ENCODE data around the gene PDXK. TPM values are rescaled to one million over a fixed set of nuclear protein-coding genes. Genes with fewer than 3 reads are reported as not detected.

PDXK gene
- polyA plus RNA-seq, 1 donor from 2014 or later = 22.8 TPM

DNA sequence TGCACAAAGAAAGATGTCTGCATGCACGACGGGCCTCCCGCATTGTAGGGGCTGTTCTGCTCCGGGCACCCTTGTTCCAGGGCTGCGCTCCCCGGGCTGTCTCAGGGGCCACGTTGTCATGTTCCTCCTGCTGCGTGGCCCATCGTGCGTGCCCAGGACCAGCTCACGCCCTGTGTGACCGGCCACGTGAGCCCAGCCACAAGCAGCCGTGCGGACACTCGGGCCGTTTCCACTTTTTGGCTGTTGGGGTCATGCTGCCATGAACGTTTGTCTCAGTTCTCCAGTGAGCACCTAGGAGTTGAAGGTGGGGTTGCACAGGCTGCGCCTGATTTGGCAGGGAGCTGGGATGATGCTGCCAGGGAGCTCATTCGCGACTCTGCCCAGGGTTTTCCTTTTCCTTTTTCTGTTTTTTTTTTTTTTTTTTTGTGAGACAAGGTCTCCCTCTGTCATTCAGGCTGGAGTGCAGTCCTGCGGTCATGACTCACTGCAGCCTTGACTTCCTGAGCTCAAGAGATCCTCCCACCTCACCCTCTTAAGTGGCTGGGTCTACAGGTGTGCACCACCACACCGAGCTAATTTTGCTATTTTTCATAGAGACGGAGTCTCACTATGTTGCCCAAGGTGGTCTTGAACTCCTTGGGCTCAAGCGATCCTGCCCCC lies 17.4 kb downstream of the PDXK start:
- no peak overlapping the region for H2AFZ ChIP-seq (ENCODE audit: low read depth, low read length)
- no peaks in the 10 kb centered on the region for H3K79me2 ChIP-seq (replicated peaks; ENCODE audit: insufficient read depth, low read length)
- no peaks in the 10 kb centered on the region for H4K20me1 ChIP-seq (ENCODE audit: insufficient read depth)
- no peak overlapping the region for H3K4me3 ChIP-seq (ENCODE audit: low read length)
- H3K4me2 ChIP-seq (ENCODE audit: low read length) = no peak overlapping the region
- TF ChIP-seq EP300 (conservative IDR thresholded peaks at IDR 0.05; ENCODE audit: poor library complexity, severe bottlenecking) = no peak
- TF ChIP-seq RAD21 (conservative IDR thresholded peaks at IDR 0.05) = no peak
- no peak for TF ChIP-seq SMC3 (conservative IDR thresholded peaks at IDR 0.05; ENCODE audit: poor library complexity)
- no peak for TF ChIP-seq REST (IDR thresholded peaks at IDR 0.05; ENCODE audit: borderline replicate concordance)
- TF ChIP-seq, protein P1, sequence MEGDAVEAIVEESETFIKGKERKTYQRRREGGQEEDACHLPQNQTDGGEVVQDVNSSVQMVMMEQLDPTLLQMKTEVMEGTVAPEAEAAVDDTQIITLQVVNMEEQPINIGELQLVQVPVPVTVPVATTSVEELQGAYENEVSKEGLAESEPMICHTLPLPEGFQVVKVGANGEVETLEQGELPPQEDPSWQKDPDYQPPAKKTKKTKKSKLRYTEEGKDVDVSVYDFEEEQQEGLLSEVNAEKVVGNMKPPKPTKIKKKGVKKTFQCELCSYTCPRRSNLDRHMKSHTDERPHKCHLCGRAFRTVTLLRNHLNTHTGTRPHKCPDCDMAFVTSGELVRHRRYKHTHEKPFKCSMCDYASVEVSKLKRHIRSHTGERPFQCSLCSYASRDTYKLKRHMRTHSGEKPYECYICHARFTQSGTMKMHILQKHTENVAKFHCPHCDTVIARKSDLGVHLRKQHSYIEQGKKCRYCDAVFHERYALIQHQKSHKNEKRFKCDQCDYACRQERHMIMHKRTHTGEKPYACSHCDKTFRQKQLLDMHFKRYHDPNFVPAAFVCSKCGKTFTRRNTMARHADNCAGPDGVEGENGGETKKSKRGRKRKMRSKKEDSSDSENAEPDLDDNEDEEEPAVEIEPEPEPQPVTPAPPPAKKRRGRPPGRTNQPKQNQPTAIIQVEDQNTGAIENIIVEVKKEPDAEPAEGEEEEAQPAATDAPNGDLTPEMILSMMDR (IDR thresholded peaks at IDR 0.05; ENCODE audit: poor library complexity, severe bottlenecking) = no peak
- TF ChIP-seq EZH2 (IDR thresholded peaks at IDR 0.05; ENCODE audit: borderline replicate concordance, insufficient read depth, low read length, poor library complexity, severe bottlenecking) = no peak
- TF ChIP-seq TAF1 (IDR thresholded peaks at IDR 0.05; ENCODE audit: low read depth) = no peak
- no peak for TF ChIP-seq POLR2AphosphoS5 (IDR thresholded peaks at IDR 0.05)
- no peak for TF ChIP-seq MXI1 (conservative IDR thresholded peaks at IDR 0.05; ENCODE audit: poor library complexity, severe bottlenecking)
- H3K27ac ChIP-seq (ENCODE audit: low read length) = no peak overlapping the region
- H3K9ac ChIP-seq (ENCODE audit: low read length) = no peak overlapping the region
- no peaks in the 10 kb centered on the region for H3K9me3 ChIP-seq (ENCODE audit: low read length)
- no peaks in the 10 kb centered on the region for H3K27me3 ChIP-seq (ENCODE audit: insufficient read depth, low read depth, low read length)
- H3K9me2 ChIP-seq (ENCODE audit: insufficient read depth, low read length) = no peaks in the 10 kb centered on the region
- H3F3A ChIP-seq (ENCODE audit: insufficient read depth, low read length, poor library complexity, severe bottlenecking) = no peaks in the 10 kb centered on the region
- H3K36me3 ChIP-seq (ENCODE audit: insufficient read depth, low read length) = no peaks in the 10 kb centered on the region

DNA sequence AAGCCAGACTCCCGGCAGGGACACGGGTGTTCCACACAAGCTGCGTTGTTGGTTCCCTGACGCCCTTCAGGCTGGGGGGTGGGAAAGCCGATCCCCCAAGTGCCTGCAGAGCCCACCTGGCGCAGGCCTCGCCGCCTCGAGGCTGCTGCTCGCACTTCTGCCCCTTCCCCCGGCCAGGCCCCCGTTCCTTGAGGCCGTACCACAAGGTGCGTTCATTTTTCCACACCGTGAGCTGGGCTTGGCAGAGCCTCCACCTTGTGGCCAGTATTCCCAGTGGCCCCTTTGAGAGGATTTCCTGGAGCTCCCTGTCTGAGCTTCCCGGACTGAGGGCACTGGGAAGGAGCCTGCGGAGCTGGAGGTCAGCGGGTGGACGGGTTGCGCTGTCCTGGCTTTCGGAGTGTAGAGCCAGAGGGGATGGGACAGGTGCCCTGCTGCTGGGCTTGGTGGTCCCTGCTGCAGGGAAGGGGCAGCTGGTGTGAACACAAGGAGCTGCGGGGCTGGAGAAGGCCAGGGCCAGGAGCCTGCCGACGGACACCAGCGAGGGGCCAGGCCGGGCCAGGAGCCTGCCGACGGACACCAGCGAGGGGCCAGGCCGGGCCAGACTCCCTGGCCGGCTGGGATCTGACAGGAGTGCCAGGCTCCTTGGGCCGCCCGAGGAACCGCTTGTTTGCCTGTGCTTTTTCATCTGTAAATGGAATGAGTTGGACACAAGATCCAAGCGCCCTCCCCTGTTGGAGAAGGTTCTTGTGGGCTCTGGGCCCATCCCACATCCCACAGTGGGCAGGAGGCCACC lies 18.4 kb downstream of the PDXK start:
- no peak overlapping the region for H3K4me2 ChIP-seq (ENCODE audit: low read length)
- H3K36me3 ChIP-seq (ENCODE audit: insufficient read depth, low read length) = no peaks in the 10 kb centered on the region
- H3K79me2 ChIP-seq (replicated peaks; ENCODE audit: insufficient read depth, low read length) = no peaks in the 10 kb centered on the region
- no peaks in the 10 kb centered on the region for H3K9me3 ChIP-seq (ENCODE audit: low read length)
- H2AFZ ChIP-seq (ENCODE audit: low read depth, low read length) = no peak overlapping the region
- H3K4me3 ChIP-seq (ENCODE audit: low read length) = no peak overlapping the region
- no peak for TF ChIP-seq EP300 (conservative IDR thresholded peaks at IDR 0.05; ENCODE audit: poor library complexity, severe bottlenecking)
- TF ChIP-seq, protein P1 (IDR thresholded peaks at IDR 0.05; ENCODE audit: poor library complexity, severe bottlenecking) = no peak
- H3K27ac ChIP-seq (ENCODE audit: low read length) = no peak overlapping the region
- H3F3A ChIP-seq (ENCODE audit: insufficient read depth, low read length, poor library complexity, severe bottlenecking) = no peaks in the 10 kb centered on the region
- H4K20me1 ChIP-seq (ENCODE audit: insufficient read depth) = no peaks in the 10 kb centered on the region
- no peak overlapping the region for H3K9ac ChIP-seq (ENCODE audit: low read length)
- H3K9me2 ChIP-seq (ENCODE audit: insufficient read depth, low read length) = no peaks in the 10 kb centered on the region
- no peaks in the 10 kb centered on the region for H3K27me3 ChIP-seq (ENCODE audit: insufficient read depth, low read depth, low read length)
